NAMALWA (cell line): ENCODE results near the gene WNT5B.

Experiments used
- DNase-seq: peaks from one replicate; pipeline ENCODE4 v3.0.0-alpha.2; 2015; ENCODE audit warnings: low spot score

WNT5B gene

DNA sequence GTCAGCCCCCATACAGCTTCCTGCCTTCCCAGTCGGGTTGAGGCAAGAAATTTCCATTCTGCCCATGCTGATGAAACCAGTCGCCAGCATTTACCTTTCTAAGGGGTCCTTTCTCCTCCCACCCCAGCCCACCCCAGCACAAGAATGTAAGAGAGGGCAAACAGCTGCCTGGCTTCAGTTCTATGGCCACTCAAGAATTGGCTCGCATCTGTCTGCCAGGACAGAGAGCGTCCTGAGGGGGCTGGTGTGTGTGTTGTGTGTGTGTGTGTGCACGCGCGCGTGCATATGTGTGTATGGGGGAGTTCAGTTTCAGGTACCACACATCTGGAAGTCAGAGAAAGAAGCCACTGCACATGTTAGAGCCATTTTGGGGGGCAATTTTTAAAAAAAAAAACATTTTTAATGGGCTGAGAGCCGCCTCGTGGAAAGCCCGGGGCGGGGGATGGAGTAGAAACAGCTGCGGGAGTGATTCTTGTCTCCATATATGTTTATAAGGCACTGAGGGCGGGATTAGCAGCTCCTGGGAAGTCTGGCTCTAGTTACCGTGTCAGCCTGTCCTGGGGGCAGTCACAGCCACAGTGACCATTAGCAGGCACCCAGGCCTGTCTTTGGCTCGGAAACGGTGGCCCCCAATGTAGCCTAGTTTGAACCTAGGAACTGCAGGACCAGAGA, at the start of gene WNT5B:
WNT5B (plus strand) TSS at position 566 of the 672 bp plus-strand sequence. CDS start 2,124 bp downstream, outside the sequence.
- DNase-seq: no peak

- DNase-seq: no peak
These were observed 49.2 kb upstream of the WNT5B start for GRCh38 chr12:1579651-1580435.

GRCh38 chr12:1580526-1580925, 48.5 kb upstream of the WNT5B start:
- DNase-seq: no peak

- DNase-seq: no peak
These were observed 46.9 kb upstream of the WNT5B start for GRCh38 chr12:1581973-1582708.

GRCh38 chr12:1582709-1583050, 46.4 kb upstream of the WNT5B start:
- no peak for DNase-seq

DNA sequence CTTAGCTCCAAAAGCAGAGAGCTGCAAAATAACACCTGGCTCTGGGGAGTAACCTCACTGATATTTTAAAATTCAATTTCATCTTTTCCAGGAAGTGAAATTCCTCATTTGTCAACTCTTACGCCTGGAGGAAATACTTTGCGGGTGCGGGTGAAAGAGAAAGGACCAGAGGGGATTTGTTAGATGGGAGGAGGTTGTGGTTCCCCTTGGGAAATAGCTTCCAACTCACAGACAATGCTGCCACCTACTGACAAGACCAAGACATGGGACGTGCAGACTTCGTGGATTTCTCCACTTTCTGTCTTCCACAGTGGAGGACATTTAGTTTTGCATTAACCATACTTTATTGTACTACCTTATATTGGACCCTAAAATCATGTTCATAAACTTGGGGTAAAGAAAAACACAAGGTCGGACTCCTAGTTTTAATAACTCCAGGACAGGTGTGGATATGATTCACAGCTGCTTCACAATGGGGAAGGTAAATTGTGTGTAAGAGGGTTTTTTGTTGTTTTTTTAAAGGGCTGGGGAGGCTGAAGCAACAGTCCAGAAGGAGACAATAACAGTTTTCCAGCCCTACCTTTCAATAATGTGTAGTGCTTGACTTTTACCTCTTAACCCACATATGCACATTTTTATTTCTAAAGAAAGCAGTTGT, 45.5 kb upstream of the WNT5B start:
- peak; percentile 93 for DNase-seq

- no peak for DNase-seq
These were observed 44.7 kb upstream of the WNT5B start for GRCh38 chr12:1584326-1584725.

DNA sequence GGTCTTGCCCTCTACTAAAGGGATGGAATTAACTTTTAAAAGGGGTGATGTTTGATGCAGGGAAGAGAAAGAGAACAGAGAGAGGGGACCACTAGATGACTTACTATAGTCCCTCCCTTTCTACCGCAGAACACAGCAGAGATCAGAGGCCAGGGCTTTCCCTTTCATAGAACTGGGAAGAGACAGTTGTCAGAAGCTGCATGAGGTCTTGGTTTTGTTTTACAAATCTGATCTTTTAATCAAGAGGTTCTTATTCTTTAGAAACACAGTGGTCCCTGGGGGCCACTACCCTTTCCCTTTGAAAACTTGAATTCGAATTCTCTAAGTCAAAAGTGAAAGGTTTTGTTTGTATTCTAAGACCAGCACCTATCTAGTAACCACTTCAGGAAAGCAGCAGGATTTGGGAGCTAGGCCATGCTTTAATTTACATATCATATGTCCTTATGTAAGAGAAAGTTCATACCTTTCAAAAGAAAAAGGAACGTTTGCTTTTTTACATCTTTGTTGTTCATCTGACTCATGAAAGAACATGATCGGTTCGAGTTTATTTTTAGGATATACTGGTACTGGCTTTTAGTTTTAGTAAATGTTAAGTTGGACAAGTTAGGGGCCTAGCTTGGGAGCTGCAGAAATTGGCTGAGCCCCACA, 41.0 kb upstream of the WNT5B start:
- DNase-seq: no peak

- no peak for DNase-seq
These were observed 40.5 kb upstream of the WNT5B start for GRCh38 chr12:1588575-1588947.

DNA sequence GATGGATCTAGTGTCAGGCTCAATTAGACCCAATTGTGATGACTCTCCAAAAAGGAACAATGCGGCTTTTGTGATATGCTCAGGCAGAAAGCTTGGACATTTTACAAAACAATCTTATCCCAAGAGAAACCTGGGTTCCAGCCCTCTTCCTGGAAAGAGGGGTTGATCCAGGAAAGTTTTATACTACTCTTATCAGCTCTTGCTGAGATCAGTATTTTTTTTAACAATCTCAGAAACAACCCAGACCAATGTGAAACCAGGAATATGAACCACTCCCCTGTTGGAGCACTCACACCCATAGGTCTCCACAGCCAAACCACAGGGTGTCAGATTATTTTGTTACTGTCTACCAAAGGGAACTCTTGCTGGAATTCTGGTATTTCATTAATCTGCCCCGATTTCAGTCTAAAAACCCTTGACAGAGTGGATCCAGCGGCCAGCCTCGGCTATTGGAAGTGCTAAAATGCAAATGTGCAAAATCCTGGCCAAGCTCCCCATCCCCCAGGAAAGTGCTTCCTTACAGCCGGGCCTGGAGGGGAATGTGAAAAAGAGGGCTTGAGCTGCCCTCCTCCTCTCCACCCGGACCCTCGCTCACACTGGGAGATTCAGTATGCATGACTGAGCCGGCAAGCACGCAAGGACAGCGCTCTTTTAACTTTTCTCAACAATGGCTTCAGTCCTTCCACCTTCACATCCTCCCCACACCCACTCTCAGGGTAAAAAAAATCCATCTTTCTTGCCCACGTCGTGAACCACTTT, 38.6 kb upstream of the WNT5B start:
- no peak for DNase-seq

GRCh38 chr12:1591034-1591433, 38.0 kb upstream of the WNT5B start:
- DNase-seq: peak; percentile 72

GRCh38 chr12:1591543-1591942, 37.5 kb upstream of the WNT5B start:
- DNase-seq: no peak

DNA sequence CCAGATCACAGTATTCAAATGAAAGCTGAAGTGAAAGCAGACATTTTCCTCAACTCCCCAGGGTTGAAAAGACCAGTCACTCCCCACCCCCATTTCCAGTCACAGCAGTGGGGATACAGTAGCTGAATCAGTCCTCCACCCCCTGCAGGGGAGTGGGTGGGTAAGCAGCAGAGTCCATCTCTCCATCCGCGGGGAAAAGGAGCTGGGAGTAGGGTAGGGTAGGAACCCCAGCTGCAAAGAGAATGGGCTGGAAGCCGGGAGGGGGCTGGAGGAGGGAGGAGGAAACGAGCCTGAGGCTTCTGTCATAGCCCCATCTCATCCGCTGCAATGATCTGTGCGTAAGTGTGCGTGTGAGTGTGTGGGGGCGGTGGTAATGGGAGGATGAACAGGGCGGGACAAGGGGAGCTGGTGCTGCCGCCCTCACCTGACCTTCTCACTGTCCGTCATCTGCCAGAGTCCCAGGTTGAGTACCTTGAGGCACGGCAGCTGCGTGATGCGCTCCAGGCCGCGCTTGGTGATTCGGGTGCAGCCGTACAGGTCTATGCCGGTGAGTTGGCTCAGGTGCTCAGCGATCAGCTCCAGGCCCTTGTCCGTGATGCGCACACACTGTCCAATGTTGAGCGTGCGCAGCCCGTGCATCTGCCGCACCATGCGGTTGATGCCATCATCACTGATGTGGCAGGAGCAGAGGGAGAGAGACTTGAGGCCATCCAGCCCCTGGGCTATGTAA, 36.4 kb upstream of the WNT5B start:
- peak; percentile 71 for DNase-seq

GRCh38 chr12:1593174-1594005, 35.6 kb upstream of the WNT5B start:
- peak; percentile 82 for DNase-seq

DNA sequence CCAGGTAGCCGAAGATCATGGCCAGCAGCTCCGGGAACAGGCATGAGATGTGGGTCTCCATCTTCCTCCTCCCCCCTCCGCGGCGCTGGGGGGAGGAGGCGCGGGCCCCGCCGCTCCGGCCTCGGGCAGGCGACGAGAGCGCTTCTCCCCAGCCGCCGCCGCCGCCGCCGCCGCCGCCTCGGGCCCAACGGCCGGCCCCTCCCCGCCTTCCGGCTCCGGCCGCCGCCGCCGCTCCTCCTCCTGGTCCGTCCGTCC, 35.1 kb upstream of the WNT5B start:
- no peak for DNase-seq

DNA sequence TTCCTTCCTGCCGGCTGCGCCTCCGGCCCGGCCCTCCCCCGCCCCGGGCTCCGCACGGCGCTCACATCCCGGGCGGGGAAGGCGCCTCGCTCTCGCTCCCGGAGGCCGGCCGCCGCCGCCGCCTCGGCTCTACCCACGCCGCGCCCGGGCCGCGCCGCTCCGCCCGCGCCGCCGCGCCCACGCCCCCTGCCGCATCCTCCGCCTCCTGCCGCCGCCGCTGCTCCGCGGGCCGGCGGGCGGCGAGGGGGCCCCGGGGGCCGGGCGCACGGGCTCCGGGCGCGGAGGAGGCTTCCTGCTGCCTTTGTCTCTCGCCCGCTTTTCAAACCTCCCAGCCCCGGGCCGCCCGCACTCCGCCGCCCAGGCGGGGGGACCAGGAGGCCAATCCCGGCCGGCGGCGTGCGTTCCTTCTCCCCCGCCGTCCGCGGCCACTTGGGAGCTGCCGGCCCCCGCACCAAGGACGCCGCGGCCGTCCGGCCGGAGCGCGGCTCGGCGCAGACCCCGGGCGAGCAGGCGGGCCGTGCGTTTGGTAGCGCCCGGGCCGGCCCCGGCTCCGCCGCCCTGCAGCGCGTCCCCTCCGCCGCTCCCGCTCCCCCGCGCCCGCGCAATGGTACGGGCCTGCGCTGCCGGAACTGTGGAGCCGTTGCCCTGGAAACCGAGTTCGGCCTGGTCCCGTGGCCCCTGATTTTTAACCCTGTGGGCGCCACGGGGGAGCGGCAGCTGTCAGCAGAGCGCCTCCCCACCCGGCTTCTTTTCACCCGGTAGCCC, 34.6 kb upstream of the WNT5B start, which contains the start of gene FBXL14:
FBXL14 (minus strand) TSS at position 321 of the 765 bp plus-strand sequence. CDS start 515 bp downstream, outside the sequence.
- peak; percentile 95 for DNase-seq

DNA sequence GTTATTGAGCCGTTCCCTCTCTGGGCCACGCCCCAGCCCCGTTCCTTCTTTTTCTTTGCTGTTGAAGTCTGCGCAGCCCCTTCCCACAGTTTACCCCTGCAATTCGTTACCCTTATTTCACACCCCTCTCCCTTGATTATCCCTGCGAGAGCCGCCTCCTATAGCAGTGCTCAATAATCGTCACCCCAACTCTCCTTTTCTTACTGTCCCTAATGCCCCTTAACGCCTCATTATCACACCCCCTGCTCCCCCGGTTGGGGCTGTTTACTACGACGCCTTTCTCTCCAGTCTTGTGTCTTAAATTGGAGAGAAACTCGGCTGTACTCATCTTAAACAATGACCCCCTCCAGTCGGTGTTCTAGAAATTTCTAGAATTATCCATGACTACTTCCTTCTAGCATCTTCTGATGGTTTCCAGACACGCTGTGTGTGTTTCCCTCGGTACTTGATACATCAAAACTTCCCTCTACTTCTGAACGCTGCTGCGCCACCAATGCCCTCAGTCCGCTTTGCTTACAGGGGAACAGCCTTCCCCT, 33.9 kb upstream of the WNT5B start:
- no peak for DNase-seq

DNA sequence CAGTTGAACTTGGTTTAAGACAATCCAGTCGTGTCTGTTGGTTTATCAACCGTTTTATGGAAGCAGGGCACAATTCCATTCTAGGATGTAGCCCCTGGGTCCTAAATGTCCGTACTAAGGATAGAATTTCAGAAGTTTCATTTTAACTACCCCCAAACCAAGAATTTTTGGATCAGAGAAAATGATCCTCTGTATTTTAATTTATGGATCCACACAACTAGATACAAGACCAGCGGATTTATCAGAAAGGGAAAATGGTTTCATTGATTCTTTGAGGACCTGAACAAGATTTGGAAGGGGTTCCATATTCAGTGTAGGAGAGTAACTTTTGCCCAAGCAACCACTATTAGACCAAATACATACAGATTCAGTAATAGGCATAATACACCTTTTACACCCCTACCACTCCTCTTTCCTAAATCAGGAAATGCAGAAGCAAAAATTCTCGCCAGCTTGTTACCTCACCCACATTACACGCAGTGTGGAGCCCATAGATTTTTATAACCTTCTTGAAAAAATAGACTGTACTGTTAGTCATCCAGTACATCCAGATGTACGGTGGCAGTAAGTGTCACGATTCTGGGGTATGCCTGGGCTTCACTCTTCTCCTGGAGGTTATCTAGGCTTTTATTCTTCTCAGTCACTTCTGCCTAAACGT, 33.2 kb upstream of the WNT5B start:
- no peak for DNase-seq
